DND-41 (cell line): ENCODE data around the gene TMEM63B.

ENCODE experiments used
- EZH2 ChIP-seq: IDR thresholded peaks from 3 replicates; pipeline ENCODE4 v1.6.1; 2012; ENCODE audit warnings: borderline replicate concordance, low read depth, mild to moderate bottlenecking, moderate library complexity, low read length, inconsistent platforms; ENCODE audit not compliant: severe bottlenecking
- TF ChIP-seq, protein P1 (sequence below): IDR thresholded peaks from 2 replicates; pipeline ENCODE4 v1.5.1; 2012; ENCODE audit warnings: borderline replicate concordance, low read length, moderate library complexity, mild to moderate bottlenecking; ENCODE audit not compliant: poor library complexity, severe bottlenecking; ENCODE audit errors: extremely low read depth

DNA sequence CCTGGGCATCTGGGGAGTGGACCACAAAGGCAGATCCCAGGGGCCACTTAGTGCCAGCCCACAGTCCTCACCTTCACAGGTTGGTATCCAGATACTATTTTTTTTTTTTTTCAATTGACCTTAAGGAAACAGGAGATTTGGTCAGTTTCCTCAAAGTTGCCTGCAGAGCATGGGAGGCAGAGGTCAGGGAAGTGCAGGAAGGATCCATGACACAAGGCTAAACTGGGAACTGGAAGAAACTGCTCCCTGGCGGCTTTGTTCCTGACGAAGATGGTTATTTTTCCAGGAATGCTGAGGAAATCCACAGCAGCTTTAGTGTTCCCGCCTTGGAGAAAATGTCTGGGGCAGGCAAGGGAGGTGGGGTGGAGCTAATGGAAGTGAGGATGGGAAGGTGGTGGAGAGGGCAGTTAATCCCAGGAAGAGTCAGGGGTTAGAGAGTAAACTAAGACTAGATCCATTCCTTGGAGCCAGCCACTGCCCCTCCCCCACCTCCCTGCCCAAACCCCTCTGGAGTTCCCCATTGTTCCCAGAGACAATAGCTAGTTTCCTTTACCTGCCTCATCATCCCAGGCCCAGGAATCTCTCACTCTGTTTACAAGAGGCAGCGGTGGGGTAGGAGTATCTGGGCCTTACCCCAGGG lies 75.1 kb downstream of the TMEM63B start:
- TF ChIP-seq, protein P1, sequence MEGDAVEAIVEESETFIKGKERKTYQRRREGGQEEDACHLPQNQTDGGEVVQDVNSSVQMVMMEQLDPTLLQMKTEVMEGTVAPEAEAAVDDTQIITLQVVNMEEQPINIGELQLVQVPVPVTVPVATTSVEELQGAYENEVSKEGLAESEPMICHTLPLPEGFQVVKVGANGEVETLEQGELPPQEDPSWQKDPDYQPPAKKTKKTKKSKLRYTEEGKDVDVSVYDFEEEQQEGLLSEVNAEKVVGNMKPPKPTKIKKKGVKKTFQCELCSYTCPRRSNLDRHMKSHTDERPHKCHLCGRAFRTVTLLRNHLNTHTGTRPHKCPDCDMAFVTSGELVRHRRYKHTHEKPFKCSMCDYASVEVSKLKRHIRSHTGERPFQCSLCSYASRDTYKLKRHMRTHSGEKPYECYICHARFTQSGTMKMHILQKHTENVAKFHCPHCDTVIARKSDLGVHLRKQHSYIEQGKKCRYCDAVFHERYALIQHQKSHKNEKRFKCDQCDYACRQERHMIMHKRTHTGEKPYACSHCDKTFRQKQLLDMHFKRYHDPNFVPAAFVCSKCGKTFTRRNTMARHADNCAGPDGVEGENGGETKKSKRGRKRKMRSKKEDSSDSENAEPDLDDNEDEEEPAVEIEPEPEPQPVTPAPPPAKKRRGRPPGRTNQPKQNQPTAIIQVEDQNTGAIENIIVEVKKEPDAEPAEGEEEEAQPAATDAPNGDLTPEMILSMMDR = no peak
- TF ChIP-seq EZH2 = no peak
